ENCODE results near the gene ASPSCR1.

Gene ASPSCR1

GRCh38 chr17:81977211-81977808 is at the start of gene ASPSCR1:
Gene ASPSCR1 (plus strand): TSS chr17:81977629. CDS start chr17:81977647, 18 bp downstream.
- DNase-seq (ENCODE audit: low read depth): peak; percentile 56

- DNase-seq (ENCODE audit: low read depth): peak; percentile 49
Measured at GRCh38 chr17:81927653-81928543, 49.5 kb upstream of the ASPSCR1 start, which contains the start of gene MAFG. Gene MAFG (minus strand): TSS chr17:81927735. CDS start chr17:81923185, 4,550 bp downstream.

- no peak for DNase-seq (ENCODE audit: low read depth)
Measured at GRCh38 chr17:81928544-81929252, 48.7 kb upstream of the ASPSCR1 start.

GRCh38 chr17:81929253-81930141 is 47.9 kb upstream of the ASPSCR1 start:
- no peak for DNase-seq (ENCODE audit: low read depth)

GRCh38 chr17:81930142-81931125 is 47.0 kb upstream of the ASPSCR1 start:
- no peak for DNase-seq (ENCODE audit: low read depth)

- DNase-seq (ENCODE audit: low read depth): no peak
Measured at GRCh38 chr17:81931189-81931556, 46.3 kb upstream of the ASPSCR1 start.

- DNase-seq (ENCODE audit: low read depth): no peak
Measured at GRCh38 chr17:81931557-81932332, 45.7 kb upstream of the ASPSCR1 start.

GRCh38 chr17:81932333-81932983 is 45.0 kb upstream of the ASPSCR1 start:
- DNase-seq (ENCODE audit: low read depth): no peak

- DNase-seq (ENCODE audit: low read depth): no peak
Measured at GRCh38 chr17:81933178-81933699, 44.2 kb upstream of the ASPSCR1 start.

GRCh38 chr17:81934098-81934757 is 43.2 kb upstream of the ASPSCR1 start:
- no peak for DNase-seq (ENCODE audit: low read depth)

- no peak for DNase-seq (ENCODE audit: low read depth)
Measured at GRCh38 chr17:81934850-81935708, 42.4 kb upstream of the ASPSCR1 start.

- no peak for DNase-seq (ENCODE audit: low read depth)
Measured at GRCh38 chr17:81935709-81936084, 41.7 kb upstream of the ASPSCR1 start.

GRCh38 chr17:81939218-81939617 is 38.2 kb upstream of the ASPSCR1 start:
- DNase-seq (ENCODE audit: low read depth): no peak

- DNase-seq (ENCODE audit: low read depth): no peak
Measured at GRCh38 chr17:81939881-81940385, 37.5 kb upstream of the ASPSCR1 start.

- no peak for DNase-seq (ENCODE audit: low read depth)
Measured at GRCh38 chr17:81940538-81941483, 36.6 kb upstream of the ASPSCR1 start.
